ENCODE data around the gene MCRIP2.
A peak's percentile ranks its signal among the peaks of the same experiment; 100 is the strongest.

The MCRIP2 gene

GRCh38 chr16:633336-634050, 8.1 kb upstream of the MCRIP2 start:
- DNase-seq, result no peak

DNA sequence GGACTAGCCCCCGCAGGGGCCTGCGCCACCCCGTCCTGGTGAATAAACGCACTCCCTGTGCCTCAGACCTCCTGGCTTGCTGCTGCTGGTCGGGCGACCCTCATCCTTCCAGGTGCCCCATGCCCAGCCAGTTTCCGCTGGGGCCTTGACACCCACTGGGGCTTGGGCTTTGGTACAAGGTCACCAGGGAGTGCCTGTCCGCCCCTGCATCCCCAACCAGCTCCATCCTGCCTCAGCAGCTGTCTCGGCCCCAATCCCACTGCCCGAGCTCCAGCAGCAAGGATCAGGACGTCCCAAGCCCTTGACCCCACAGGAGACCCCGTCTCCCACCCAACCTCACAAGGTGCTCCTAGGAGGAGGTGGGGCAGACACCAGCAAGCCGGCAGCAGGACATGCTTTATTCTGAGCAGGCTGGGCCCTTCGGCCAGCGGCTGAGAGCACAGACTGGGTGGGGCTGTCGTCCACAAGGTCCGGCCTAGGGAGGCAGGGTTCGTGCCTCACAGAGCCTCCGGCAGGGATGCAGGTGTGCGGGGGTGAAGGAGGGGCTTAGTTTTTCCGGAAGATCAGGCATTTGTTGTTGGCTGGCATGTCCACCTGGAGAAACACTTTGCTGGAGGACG, 7.5 kb upstream of the MCRIP2 start:
- DNase-seq, result no peak

GRCh38 chr16:634996-635395, 6.6 kb upstream of the MCRIP2 start:
- DNase-seq, result no peak

DNA sequence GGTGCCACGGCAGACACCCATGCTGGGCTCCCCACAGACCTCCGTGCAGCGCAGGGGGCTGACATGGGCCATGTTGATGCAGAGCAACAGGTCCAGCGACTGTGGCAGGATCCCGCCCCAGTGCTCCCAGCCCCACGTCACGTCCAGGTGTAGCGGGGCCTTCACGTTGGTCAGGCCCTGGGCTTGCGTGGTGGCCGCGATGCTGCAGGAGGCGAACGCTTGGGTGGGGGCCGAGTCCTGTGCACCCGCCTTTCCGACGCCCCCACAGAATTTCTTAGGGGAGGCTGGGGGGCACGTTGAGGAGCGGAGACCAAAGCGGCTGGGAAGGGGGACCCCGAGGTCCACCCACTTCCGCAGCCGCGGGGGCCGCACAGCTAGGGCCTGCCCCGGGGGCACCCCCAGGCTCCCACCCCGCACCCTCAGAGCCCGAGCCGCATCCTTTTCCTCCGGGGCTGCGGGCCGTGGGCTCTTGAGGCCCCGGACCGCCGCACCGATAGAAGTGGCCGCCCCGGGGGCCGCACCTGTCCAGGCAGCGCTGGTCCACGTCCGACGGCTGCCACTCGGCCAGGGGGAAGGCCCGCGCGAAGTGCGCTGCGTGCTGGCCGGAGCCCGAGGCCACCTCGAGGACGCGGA, 5.9 kb upstream of the MCRIP2 start:
- no peak for DNase-seq

GRCh38 chr16:636206-637080, 5.2 kb upstream of the MCRIP2 start, which contains the start of gene METTL26:
Gene METTL26 (minus strand): TSS chr16:636305. CDS start chr16:636290, 15 bp downstream.
- DNase-seq, result peak; percentile 88

DNA sequence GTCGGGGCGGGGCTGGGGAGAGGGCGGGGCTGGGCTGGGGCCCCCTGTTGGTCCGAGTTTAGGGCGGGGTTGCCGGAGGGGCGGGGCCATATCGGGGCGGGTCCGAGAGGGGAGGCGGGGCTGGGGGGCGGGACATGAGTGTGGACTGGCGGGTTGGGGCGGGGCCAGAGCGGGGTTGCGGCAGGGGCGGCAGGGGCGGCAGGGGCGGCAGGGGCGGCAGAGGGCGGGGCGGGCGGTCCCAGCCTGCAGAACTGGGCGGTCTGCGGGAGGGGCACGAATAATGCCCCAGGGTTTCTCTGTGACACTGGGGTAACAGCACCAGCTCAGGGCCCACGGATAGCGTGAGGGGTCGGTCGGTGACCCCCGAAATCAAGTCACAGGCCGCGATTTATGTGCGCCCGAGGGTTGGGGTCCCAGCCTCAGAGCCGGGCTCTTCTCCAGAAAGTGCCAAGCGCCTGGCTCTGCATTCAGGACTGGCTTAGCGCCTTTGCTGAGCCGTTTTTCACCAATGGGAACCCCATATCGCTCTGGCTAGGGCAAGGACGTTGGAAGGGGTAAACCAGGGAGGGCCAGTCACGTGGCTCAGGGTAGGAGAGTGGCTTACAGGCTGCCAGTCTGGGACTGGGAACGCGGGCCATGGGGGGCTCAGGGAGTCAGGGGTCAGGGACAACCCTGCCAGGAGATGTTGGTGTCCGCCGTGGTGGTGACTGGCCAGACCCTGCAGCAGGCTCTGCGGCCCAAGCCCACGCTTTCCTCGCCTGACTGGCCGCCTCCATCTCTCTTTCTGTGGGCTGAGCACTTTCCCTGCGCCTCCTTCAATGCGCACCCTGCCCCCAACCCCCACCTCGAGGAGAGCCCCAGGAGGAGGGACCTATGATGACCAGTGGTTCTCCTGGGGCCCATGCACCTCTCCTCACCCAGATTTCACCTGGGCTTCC, 4.3 kb upstream of the MCRIP2 start:
- peak; percentile 79 for DNase-seq

GRCh38 chr16:638034-638543, 3.5 kb upstream of the MCRIP2 start:
- no peak for DNase-seq

GRCh38 chr16:638836-639235, 2.8 kb upstream of the MCRIP2 start:
- DNase-seq, result no peak

DNA sequence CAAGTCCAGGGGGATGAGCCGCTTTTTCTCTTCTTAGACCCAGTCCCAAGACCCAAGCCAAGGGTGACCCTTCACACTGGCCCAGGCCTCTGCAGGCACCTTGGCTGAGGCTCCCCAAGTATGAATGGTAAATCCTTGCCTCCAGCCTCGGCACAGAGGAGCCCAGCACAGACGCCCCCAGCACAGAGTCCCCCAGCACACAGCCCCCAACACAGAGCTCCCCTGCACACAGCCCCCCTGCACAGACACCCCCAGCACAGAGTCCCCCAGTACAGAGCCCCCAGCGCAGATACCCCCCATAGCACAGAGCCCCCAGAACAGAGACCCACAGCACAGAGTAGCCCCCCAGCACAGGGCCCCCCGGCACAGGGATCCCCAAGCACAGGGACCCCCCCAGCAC, 1.0 kb upstream of the MCRIP2 start:
- no peak for DNase-seq

DNA sequence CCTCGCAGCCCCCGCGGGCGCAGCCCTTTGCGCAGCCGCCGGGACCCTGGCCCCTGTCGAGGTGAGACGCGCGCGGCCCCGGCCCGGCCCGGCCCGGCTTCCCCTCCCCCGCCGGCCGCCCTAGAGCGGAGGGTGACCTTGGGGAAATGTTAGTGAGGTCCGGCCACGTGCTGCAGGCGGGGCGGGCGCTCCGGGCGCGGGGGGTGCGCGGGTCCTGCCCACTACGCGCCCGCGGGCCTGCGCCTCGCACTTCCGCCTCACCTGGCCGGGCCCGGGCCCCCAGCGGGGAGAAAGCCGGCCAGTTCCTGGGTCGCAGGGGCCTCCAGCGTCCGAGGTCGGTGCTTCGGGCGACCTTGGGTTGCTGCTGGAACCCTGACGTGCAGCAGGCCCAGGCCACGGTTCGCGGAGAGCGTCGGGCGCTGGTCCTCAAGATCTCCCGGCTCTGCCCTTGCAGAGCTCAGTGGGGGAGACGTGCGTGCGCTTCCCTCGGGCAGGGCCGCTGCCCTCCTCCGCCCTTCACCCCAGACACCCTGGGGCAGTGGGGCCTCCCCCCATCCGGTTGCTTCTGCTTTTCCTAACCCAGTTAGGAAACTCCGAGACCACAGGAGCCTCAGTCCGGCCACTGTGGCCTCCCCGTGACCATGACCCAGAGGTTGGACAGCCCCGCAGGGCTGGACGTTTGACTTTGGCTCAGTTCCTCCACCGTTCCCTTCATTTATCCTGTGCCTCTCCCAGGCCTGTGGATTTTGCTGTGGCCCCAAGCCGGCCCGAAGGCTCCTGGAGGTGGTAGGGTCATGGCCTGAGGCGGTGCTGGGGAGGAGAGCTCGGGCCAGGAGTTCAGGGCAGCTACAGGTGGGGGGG, 791 bp downstream of the MCRIP2 start:
- no peak for DNase-seq

- DNase-seq, result no peak
Measured at GRCh38 chr16:643050-643368, 1.4 kb downstream of the MCRIP2 start.

DNA sequence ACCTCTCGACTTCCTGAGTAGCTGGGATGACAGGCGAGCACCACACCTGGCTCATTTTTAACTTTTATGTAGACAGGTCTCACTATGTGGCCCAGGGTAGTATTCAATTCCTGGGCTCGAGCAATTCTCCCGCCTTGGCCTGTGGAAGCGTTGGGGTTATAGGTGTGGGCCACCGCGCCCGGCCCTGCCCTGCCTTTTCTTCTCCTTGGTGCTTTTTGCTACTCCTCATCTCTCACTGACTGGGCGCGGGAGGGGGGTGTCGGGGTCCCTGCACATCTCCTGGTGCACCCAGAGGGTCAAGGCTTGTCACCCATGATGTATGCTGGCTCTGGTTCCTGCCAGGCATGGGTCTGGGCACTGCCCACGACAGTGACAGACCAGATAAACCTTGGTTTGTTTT, 2.9 kb downstream of the MCRIP2 start:
- DNase-seq, result no peak

DNA sequence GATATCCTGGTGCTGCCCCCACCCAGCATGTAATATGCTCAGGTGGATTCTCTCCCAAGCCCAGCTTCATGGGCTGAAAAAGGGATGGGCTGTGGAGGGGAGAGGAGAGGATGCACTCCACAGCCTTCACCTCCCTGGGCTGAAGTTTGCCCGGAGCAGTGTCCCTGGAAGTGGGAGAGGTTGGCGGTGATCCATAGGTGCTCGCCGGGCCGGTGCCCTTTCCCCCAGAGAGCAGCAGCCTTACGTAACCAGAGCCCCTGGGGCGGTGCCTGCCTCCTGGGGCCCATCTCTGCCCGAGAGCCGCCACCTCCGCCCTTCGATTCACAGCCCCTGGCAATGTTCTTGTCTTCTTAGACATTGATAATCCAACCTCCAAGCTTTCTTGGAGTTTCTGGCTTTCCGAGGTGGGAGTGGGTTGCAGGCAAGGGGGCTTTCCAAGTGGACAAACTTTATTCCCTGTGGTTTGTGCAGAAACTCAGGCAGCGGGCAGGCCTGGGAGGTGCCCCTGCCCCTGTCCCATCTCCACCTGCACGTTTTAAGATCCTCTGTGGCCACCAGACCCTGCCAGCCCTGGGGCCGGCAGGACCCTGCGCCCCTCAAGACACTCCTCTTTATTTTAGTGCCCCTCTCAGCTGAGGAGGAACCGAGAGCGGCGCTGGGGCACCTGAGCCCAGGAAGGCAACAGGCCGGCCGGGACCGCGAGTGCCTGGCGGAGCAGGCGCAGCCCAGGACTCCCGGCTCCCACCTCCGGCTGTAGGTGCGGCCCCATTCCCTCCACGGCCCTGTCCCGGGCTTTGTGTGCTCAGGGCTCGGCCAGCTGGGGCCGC, 4.4 kb downstream of the MCRIP2 start:
- DNase-seq, result no peak

- no peak for DNase-seq
Measured at GRCh38 chr16:646679-647172, 5.1 kb downstream of the MCRIP2 start.

GRCh38 chr16:647173-647902, 5.7 kb downstream of the MCRIP2 start:
- no peak for DNase-seq

DNA sequence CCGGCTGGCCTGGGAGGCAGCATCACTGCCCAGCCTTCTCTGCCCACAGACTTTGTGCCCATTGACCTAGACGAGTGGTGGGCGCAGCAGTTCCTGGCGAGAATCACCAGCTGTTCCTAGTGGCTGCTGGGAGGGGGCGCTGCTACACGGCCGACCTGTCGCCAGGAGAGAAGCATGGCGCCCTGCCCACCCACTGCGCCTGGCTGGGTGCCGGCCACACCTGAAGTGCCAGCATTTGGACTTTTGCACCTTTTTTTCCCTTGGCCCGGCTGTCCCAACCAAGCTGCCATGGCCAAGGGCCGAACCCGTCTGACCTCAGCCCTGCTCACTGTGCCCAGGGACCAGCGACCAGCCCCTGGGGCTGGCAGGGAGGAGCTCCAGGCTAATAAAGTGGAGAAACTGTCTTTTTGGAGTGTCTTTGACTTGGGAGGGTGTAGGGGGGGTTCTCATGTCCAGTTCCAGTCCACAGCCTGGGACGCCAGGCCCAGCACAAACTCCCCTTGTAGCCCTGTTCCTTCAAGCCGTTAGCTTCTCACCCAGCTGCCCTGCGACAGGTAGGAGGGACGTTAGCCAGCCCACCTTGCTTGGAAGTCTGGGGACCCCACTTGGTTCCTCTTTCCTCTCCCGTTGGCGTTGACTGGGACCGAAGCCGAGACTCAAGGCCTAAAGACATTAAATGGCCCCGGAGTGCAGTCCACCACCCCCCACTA, 6.6 kb downstream of the MCRIP2 start:
- DNase-seq, result no peak

DNA sequence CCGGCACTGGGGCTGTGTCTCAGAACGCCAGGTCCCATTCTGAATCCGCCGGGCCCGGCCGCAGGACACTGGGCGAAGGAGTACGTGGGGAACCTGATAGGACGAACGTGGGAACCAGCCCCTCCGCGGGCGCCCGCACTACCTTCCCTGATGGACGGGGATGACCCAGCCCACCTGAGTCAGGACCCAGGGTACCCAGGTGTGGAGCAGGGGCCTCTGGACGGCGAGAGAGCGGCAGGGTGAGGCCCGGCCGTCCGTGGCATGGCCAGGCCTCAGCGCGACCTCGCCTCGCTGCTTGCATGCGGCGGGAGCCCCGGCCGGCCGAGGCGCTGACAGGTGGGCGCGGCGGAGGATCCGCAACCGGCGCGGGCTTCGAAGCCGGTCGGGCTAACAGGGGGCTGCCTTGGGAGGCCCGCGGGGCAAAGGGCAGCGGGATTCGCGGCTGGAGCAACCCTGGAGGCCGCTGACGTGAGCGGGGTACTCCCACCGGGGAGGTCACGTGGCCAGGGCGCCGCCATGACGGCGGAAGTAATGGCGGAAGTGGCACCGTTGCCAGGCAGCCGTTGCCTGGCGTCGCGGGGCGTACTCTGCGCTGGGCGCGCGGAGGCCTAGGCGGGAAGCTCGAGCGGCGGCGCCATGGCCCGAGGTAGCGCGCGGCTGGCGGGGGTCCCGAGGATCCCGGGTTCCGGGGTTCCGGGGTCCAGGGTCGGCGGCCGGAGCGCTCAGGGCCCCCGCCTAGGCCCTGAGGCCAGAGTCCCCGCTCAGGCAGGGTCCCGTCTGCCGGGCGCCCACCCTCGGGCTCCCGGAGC, 7.4 kb downstream of the MCRIP2 start, which contains the start of gene WDR90:
WDR90 (plus strand) TSS at position 585 of the 809 bp plus-strand sequence; CDS start at position 637, 52 bp downstream.
- DNase-seq, result peak; percentile 87

Measured in activated CD4-positive, alpha-beta T cell treated with anti-CD3 and anti-CD28 coated beads for 1 hour (primary cell).